Chondrocyte (in vitro differentiated cells): Measurements from ENCODE around the gene SLC24A1. TPM values are rescaled to one million over a fixed set of nuclear protein-coding genes. Genes with fewer than 3 reads are reported as not detected.
A peak's percentile ranks its signal among the peaks of the same experiment; 100 is the strongest.

Source experiments
- DNase-seq: peaks from one replicate; pipeline ENCODE4 v3.0.0; 2021; ENCODE audit warnings: mixed read lengths, low spot score
- H3K27ac Mint-ChIP-seq: one replicate; pipeline ENCODE4 v1.8.0; 2021; ENCODE audit warnings: mild to moderate bottlenecking, moderate library complexity, mixed read lengths; ENCODE audit not compliant: unreplicated experiment
- H3K27me3 Mint-ChIP-seq: 2 replicates; pipeline ENCODE4 v1.8.0; 2021; ENCODE audit warnings: low read depth, mixed read lengths
- H3K36me3 Mint-ChIP-seq: 2 replicates; pipeline ENCODE4 v1.8.0; 2021; ENCODE audit warnings: low read depth, mixed read lengths
- H3K4me1 Mint-ChIP-seq: 2 replicates; pipeline ENCODE4 v1.8.0; 2021; ENCODE audit warnings: low read depth, mild to moderate bottlenecking, mixed read lengths
- H3K4me3 Mint-ChIP-seq: one replicate; pipeline ENCODE4 v1.8.0; 2021; ENCODE audit warnings: mild to moderate bottlenecking, moderate library complexity, mixed read lengths; ENCODE audit not compliant: unreplicated experiment
- H3K9me3 Mint-ChIP-seq: 2 replicates; pipeline ENCODE4 v1.8.0; 2021; ENCODE audit warnings: low read depth, mixed read lengths
- CTCF ChIP-seq: fragments of 200-600 bp; sonication (generic); IDR thresholded peaks from 2 replicates; pipeline ENCODE4 v1.5.0; 2021; ENCODE audit warnings: antibody characterized with exemption, mild to moderate bottlenecking, moderate library complexity
- long read RNA-seq: library from polyadenylated mRNA; stranded (forward); transcript quantifications from one replicate; pipeline ENCODE4 v2.0.0, GENCODE V29; 2021
- total RNA-seq: library from RNA; stranded (reverse); gene quantifications from 3 replicates; pipeline ENCODE4 v1.2.1, GENCODE V29; 2021

Gene SLC24A1
- total RNA-seq = 8.7 to 11.1 TPM (median 10.7 TPM) in 3 replicates
- long read RNA-seq, partial matches to known transcripts = 0 of 4 reads
- long read RNA-seq, other reads (novel, unspliced or antisense) = 3 of 4 reads

- peaks cover 6% of the 10 kb centered on the region for H3K9me3 Mint-ChIP-seq
- no peak for TF ChIP-seq CTCF
- H3K27ac Mint-ChIP-seq = peak within 1 kb of the TSS; percentile 15
- H3K36me3 Mint-ChIP-seq = peaks cover 17% of the 10 kb centered on the region
- DNase-seq = no peak
- no peaks in the 10 kb centered on the region for H3K27me3 Mint-ChIP-seq
- no peak within 1 kb of the TSS for H3K4me3 Mint-ChIP-seq
- no peaks in the 10 kb centered on the region for H3K4me1 Mint-ChIP-seq
These were observed at the start of gene SLC24A1 for GRCh38 chr15:65621638-65622037. Gene SLC24A1, plus strand, starts transcription at chr15:65621938. Its CDS starts 2,143 bp downstream, at chr15:65624081.

GRCh38 chr15:65571971-65572370 is 49.8 kb upstream of the SLC24A1 start:
- no peak for DNase-seq
- no peak for TF ChIP-seq CTCF
- Mint-ChIP-seq H3K27ac (no peak overlapping the region), H3K9me3 (no peaks in the 10 kb centered on the region), H3K4me3 (no peak overlapping the region), H3K36me3 (peaks cover 16% of the 10 kb centered on the region), H3K27me3 (no peaks in the 10 kb centered on the region), H3K4me1 (peaks cover 9% of the 10 kb centered on the region)

GRCh38 chr15:65576664-65577063 is 45.1 kb upstream of the SLC24A1 start:
- Mint-ChIP-seq H3K36me3 (peaks cover 12% of the 10 kb centered on the region), H3K4me1 (peaks cover 41% of the 10 kb centered on the region), H3K27ac (peak overlapping the region; percentile 87), H3K9me3 (no peaks in the 10 kb centered on the region), H3K27me3 (no peaks in the 10 kb centered on the region), H3K4me3 (no peak overlapping the region)
- TF ChIP-seq CTCF = no peak
- DNase-seq = no peak

DNA sequence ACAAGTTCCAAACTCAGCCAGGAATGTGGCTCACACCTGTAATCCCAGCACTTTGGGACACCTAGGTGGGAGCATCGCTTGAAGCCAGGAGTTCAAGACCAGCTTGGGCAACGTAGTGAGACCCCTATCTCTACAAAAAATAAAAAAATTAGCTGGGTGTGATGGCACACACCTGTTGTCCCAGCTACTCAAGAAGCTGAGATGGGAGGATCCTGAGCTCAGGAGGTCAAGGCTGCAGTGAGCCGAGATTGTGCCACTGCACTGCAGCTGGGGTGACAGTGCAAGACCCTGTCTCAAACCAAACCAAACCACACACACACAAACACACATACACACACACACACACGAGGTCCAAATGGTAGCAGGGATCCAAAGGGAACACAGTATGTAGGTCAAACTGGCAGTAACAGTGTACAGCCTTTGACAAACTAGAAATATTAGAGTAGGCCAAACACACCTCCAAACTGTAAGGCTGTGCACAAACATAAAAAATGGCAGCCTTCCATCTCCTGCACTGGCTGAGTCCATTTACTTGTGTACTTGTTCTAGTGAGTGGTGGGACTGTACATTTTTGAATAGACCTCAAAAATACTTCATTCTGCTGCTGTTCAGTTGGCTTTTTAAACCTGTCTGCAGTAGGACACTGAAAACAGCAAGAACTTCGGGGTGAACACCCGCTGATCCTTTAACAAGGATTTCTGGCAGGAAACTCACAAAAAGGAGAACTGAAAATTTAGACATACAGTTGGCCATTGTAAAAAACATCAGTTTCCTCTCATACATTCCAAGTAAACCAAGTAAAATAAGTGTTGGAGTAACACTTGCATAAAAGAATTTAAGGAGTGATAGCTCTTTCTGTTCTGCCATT is 44.4 kb upstream of the SLC24A1 start:
- no peaks in the 10 kb centered on the region for H3K27me3 Mint-ChIP-seq
- peaks cover 15% of the 10 kb centered on the region for H3K36me3 Mint-ChIP-seq
- H3K4me3 Mint-ChIP-seq = no peak overlapping the region
- DNase-seq = no peak
- no peak for TF ChIP-seq CTCF
- H3K27ac Mint-ChIP-seq = peak overlapping the region; percentile 87
- no peaks in the 10 kb centered on the region for H3K9me3 Mint-ChIP-seq
- H3K4me1 Mint-ChIP-seq = peaks cover 41% of the 10 kb centered on the region

DNA sequence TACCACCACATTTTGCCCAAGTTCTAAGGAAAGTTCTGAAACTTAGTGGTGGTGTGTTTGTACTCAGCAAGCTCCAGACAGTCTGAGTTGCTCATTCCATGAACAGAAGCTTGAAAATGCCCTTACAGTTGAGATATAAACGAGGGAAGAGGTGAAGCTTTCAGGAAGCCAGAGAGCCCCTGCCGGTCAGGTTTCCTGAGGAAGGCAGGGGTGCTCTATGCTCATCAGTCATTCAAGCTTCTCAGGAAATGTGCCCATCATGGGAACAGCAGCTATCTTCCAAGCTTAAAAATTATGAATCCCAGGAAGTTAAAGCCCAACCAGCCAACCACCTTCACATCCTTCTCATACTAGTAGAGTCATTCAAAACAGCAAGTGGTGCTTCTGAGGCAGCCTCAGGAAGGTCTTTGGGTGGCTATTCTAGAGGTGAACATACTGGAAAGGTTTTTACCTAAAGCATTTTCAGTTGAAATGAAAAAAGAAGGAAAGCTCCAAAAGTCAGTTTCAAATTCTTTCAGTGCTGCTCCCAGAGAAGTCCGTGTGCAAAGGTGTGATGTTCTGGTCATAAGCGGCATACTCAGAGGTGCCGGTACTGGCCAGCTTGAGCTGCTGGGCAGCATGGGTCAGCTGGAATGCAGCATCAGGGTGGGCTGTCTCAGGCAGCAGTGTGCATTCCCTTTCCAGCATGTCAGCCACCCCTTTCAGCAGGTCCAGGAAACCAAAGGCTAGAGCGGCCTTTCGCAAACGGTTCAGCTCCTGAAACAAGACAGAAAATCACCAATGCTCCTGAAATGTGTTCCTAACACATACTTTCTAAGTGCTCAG is 42.6 kb upstream of the SLC24A1 start:
- Mint-ChIP-seq H3K36me3 (peaks cover 22% of the 10 kb centered on the region), H3K27ac (peak overlapping the region; percentile 6), H3K9me3 (no peaks in the 10 kb centered on the region), H3K4me1 (peaks cover 50% of the 10 kb centered on the region), H3K4me3 (no peak overlapping the region), H3K27me3 (no peaks in the 10 kb centered on the region)
- no peak for DNase-seq
- no peak for TF ChIP-seq CTCF
